ENCODE measurements around the gene TIMP3.
"Not testable (repeated sequence)": the region's sequence is repeated elsewhere in the genome, so short reads cannot be mapped to it uniquely, and the experiment has no call there.

Gene TIMP3

GRCh38 chr22:32873604-32874003, 72.1 kb downstream of the TIMP3 start:
- not testable (repeated sequence) for FAIRE-seq; DNase-seq (ENCODE audit: extremely low spot score, insufficient read length, low read depth)

- DNase-seq (ENCODE audit: extremely low spot score, insufficient read length, low read depth) (no peak), FAIRE-seq (no peak)
Measured at GRCh38 chr22:32874385-32874784, 72.9 kb downstream of the TIMP3 start.

GRCh38 chr22:32874976-32875375, 73.5 kb downstream of the TIMP3 start:
- FAIRE-seq (no peak), DNase-seq (ENCODE audit: extremely low spot score, insufficient read length, low read depth) (no peak)

GRCh38 chr22:32876516-32876915, 75.0 kb downstream of the TIMP3 start:
- DNase-seq (ENCODE audit: extremely low spot score, insufficient read length, low read depth): no peak
- FAIRE-seq: no peak

- FAIRE-seq: no peak
- DNase-seq (ENCODE audit: extremely low spot score, insufficient read length, low read depth): no peak
Measured at GRCh38 chr22:32877196-32877595, 75.7 kb downstream of the TIMP3 start.

- no peak for FAIRE-seq
Measured at GRCh38 chr22:32879550-32879949, 78.0 kb downstream of the TIMP3 start.

GRCh38 chr22:32880061-32880460, 78.6 kb downstream of the TIMP3 start:
- DNase-seq (ENCODE audit: extremely low spot score, insufficient read length, low read depth) (no peak), FAIRE-seq (no peak)

More at GRCh38 chr22:32879550-32879949, 78.0 kb downstream of the TIMP3 start:
- DNase-seq (ENCODE audit: extremely low spot score, insufficient read length, low read depth): no peak

- DNase-seq (ENCODE audit: extremely low spot score, insufficient read length, low read depth) (no peak), FAIRE-seq (no peak)
Measured at GRCh38 chr22:32880505-32880892, 79.0 kb downstream of the TIMP3 start.

- DNase-seq (ENCODE audit: extremely low spot score, insufficient read length, low read depth): no peak
- FAIRE-seq: no peak
Measured at GRCh38 chr22:32880893-32881596, 79.5 kb downstream of the TIMP3 start.

GRCh38 chr22:32882360-32882755, 80.9 kb downstream of the TIMP3 start:
- DNase-seq (ENCODE audit: extremely low spot score, insufficient read length, low read depth) (no peak), FAIRE-seq (no peak)

GRCh38 chr22:32882774-32883530, 81.4 kb downstream of the TIMP3 start:
- FAIRE-seq (no peak), DNase-seq (ENCODE audit: extremely low spot score, insufficient read length, low read depth) (no peak)

- FAIRE-seq: no peak
- DNase-seq (ENCODE audit: extremely low spot score, insufficient read length, low read depth): no peak
Measured at GRCh38 chr22:32887324-32887980, 85.9 kb downstream of the TIMP3 start.

- no peak for FAIRE-seq
Measured at GRCh38 chr22:32888976-32889375, 87.5 kb downstream of the TIMP3 start.

GRCh38 chr22:32896891-32897290, 95.4 kb downstream of the TIMP3 start:
- DNase-seq (ENCODE audit: extremely low spot score, insufficient read length, low read depth) (no peak), FAIRE-seq (no peak)

More at GRCh38 chr22:32888976-32889375, 87.5 kb downstream of the TIMP3 start:
- DNase-seq (ENCODE audit: extremely low spot score, insufficient read length, low read depth): no peak

GRCh38 chr22:32897400-32897799, 95.9 kb downstream of the TIMP3 start:
- no peak for DNase-seq (ENCODE audit: extremely low spot score, insufficient read length, low read depth)
- no peak for FAIRE-seq

GRCh38 chr22:32900886-32901635, 99.6 kb downstream of the TIMP3 start:
- FAIRE-seq: no peak

GRCh38 chr22:32901925-32902324, 100.4 kb downstream of the TIMP3 start:
- no peak for FAIRE-seq
- no peak for DNase-seq (ENCODE audit: extremely low spot score, insufficient read length, low read depth)

More at GRCh38 chr22:32900886-32901635, 99.6 kb downstream of the TIMP3 start:
- no peak for DNase-seq (ENCODE audit: extremely low spot score, insufficient read length, low read depth)

- FAIRE-seq: no peak
Measured at GRCh38 chr22:32903507-32903906, 102.0 kb downstream of the TIMP3 start.

GRCh38 chr22:32904044-32904443, 102.5 kb downstream of the TIMP3 start:
- DNase-seq (ENCODE audit: extremely low spot score, insufficient read length, low read depth) (no peak), FAIRE-seq (no peak)

More at GRCh38 chr22:32903507-32903906, 102.0 kb downstream of the TIMP3 start:
- DNase-seq (ENCODE audit: extremely low spot score, insufficient read length, low read depth): no peak

GRCh38 chr22:32905400-32905799, 103.9 kb downstream of the TIMP3 start:
- DNase-seq (ENCODE audit: extremely low spot score, insufficient read length, low read depth): no peak
- FAIRE-seq: no peak
